GM19043 (cell line): Measurements from ENCODE around the gene PPARD.
"Not testable (repeated sequence)": the region's sequence is repeated elsewhere in the genome, so short reads cannot be mapped to it uniquely, and the experiment has no call there.

Experiments used
- ATAC-seq: cut with Tn5 transposase; IDR thresholded peaks from one replicate; pipeline ENCODE4 v1.9.1; 2021; ENCODE audit warnings: low read depth; ENCODE audit not compliant: unreplicated experiment

The PPARD gene

GRCh38 chr6:35311390-35312075, 30.8 kb upstream of the PPARD start:
- ATAC-seq: no peak

GRCh38 chr6:35312076-35312800, 30.1 kb upstream of the PPARD start:
- ATAC-seq: no peak

- no peak for ATAC-seq
Observed at GRCh38 chr6:35312807-35313206, 29.6 kb upstream of the PPARD start.

- no peak for ATAC-seq
Observed at GRCh38 chr6:35317483-35318195, 24.7 kb upstream of the PPARD start.

GRCh38 chr6:35318196-35319171, 23.9 kb upstream of the PPARD start:
- ATAC-seq: no peak

- ATAC-seq: no peak
Observed at GRCh38 chr6:35319346-35320030, 22.9 kb upstream of the PPARD start.

GRCh38 chr6:35320031-35320410, 22.3 kb upstream of the PPARD start:
- ATAC-seq: no peak

GRCh38 chr6:35321091-35321490, 21.3 kb upstream of the PPARD start:
- ATAC-seq: no peak

- ATAC-seq: no peak
Observed at GRCh38 chr6:35327349-35328027, 14.9 kb upstream of the PPARD start.

GRCh38 chr6:35328108-35328723, 14.1 kb upstream of the PPARD start:
- no peak for ATAC-seq

GRCh38 chr6:35328965-35329364, 13.4 kb upstream of the PPARD start:
- ATAC-seq: not testable (repeated sequence)

- no peak for ATAC-seq
Observed at GRCh38 chr6:35330541-35331119, 11.7 kb upstream of the PPARD start.

- ATAC-seq: not testable (repeated sequence)
Observed at GRCh38 chr6:35332074-35332887, 10.1 kb upstream of the PPARD start.

- ATAC-seq: no peak
Observed at GRCh38 chr6:35341557-35341956, 801 bp upstream of the PPARD start.

- no peak for ATAC-seq
Observed at GRCh38 chr6:35343092-35343834, 905 bp downstream of the PPARD start.

- ATAC-seq: no peak
Observed at GRCh38 chr6:35343835-35344550, 1.6 kb downstream of the PPARD start.
